Gastrocnemius medialis (tissue), 4 donors: ENCODE measurements around the gene RUNX1.

Experiments used
- CTCF ChIP-seq, 5 experiments: fragments of 450-650 bp in 3 of 5; fragments of 200-600 bp in 2 of 5; sonication (generic) in 2 of 5; IDR thresholded peaks in 4 of 5; conservative IDR thresholded peaks in 1 of 5; 1 replicate in 4 of 5; 2 replicates in 1 of 5; pipeline ENCODE4 v1.5.1; 2016 to 2019; ENCODE audit warnings: antibody characterized with exemption in 5 of 5, mild to moderate bottlenecking in 3 of 5, moderate library complexity in 3 of 5
- POLR2A ChIP-seq, 2 donors: fragments of 450-650 bp; IDR thresholded peaks; one replicate each; pipeline ENCODE4 v1.6.1; 2017; ENCODE audit warnings: antibody characterized with exemption in 2 of 2, mild to moderate bottlenecking in 2 of 2, moderate library complexity in 2 of 2

GRCh38 chr21:34945288-34945687 lies 103.8 kb downstream of the RUNX1 start:
- TF ChIP-seq CTCF (IDR thresholded peaks at IDR 0.05 in 4 of 5, conservative IDR thresholded peaks at IDR 0.05 in 1 of 5) (no peak), POLR2A (IDR thresholded peaks at IDR 0.05) (no peak)
